Activated naive CD8-positive, alpha-beta T cell treated with anti-CD3 and anti-CD28 coated beads, Interleukin-2, amount 50 U/mL, for 16 hours (primary cell): ENCODE data around the gene SNAI1.

ENCODE experiments used
- DNase-seq: peaks from one replicate; pipeline ENCODE4 v3.0.0-alpha.2; 2020; ENCODE audit warnings: low read depth, low spot score

Gene SNAI1

GRCh38 chr20:50013976-50014375 is 31.2 kb downstream of the SNAI1 start:
- DNase-seq, result no peak

- no peak for DNase-seq
Observed at GRCh38 chr20:50014570-50015562, 32.1 kb downstream of the SNAI1 start.

- no peak for DNase-seq
Observed at GRCh38 chr20:50015636-50015992, 32.8 kb downstream of the SNAI1 start.

- DNase-seq, result no peak
Observed at GRCh38 chr20:50015993-50016770, 33.4 kb downstream of the SNAI1 start.

- DNase-seq, result no peak
Observed at GRCh38 chr20:50017160-50017559, 34.4 kb downstream of the SNAI1 start.

- DNase-seq, result no peak
Observed at GRCh38 chr20:50017576-50018248, 34.9 kb downstream of the SNAI1 start.

- no peak for DNase-seq
Observed at GRCh38 chr20:50019466-50020256, 36.9 kb downstream of the SNAI1 start.

- DNase-seq, result no peak
Observed at GRCh38 chr20:50020288-50020687, 37.5 kb downstream of the SNAI1 start.

- no peak for DNase-seq
Observed at GRCh38 chr20:50022676-50023075, 39.9 kb downstream of the SNAI1 start.

GRCh38 chr20:50023116-50023805 is 40.5 kb downstream of the SNAI1 start:
- DNase-seq, result no peak

GRCh38 chr20:50026746-50027575 is 44.2 kb downstream of the SNAI1 start:
- no peak for DNase-seq

GRCh38 chr20:50027611-50028105 is 44.9 kb downstream of the SNAI1 start:
- no peak for DNase-seq

GRCh38 chr20:50029083-50029696 is 46.4 kb downstream of the SNAI1 start:
- DNase-seq, result no peak

GRCh38 chr20:50029697-50030461 is 47.1 kb downstream of the SNAI1 start:
- DNase-seq, result no peak

GRCh38 chr20:50032955-50033666 is 50.3 kb downstream of the SNAI1 start:
- no peak for DNase-seq

- DNase-seq, result no peak
Observed at GRCh38 chr20:50034567-50035180, 51.9 kb downstream of the SNAI1 start.

- DNase-seq, result no peak
Observed at GRCh38 chr20:50036703-50037102, 53.9 kb downstream of the SNAI1 start.
